ENCODE results near the gene ZFAND4.
"Not testable (repeated sequence)": the region's sequence is repeated elsewhere in the genome, so short reads cannot be mapped to it uniquely, and the experiment has no call there.

The ZFAND4 gene

GRCh38 chr10:45644527-45644926 lies 28.0 kb downstream of the ZFAND4 start:
- no peak for DNase-seq (ENCODE audit: low read depth in 2 of 2, low spot score in 1 of 2)

- DNase-seq (ENCODE audit: low read depth in 2 of 2, low spot score in 1 of 2) = no peak
Observed at GRCh38 chr10:45640941-45641340, 31.6 kb downstream of the ZFAND4 start.

- no peak for DNase-seq (ENCODE audit: low read depth in 2 of 2, low spot score in 1 of 2)
Observed at GRCh38 chr10:45640049-45640448, 32.5 kb downstream of the ZFAND4 start.

- no peak for DNase-seq (ENCODE audit: low read depth in 2 of 2, low spot score in 1 of 2)
Observed at GRCh38 chr10:45627412-45628048, 45.0 kb downstream of the ZFAND4 start.

GRCh38 chr10:45625879-45626278 lies 46.7 kb downstream of the ZFAND4 start:
- no peak for DNase-seq (ENCODE audit: low read depth in 2 of 2, low spot score in 1 of 2)

DNA sequence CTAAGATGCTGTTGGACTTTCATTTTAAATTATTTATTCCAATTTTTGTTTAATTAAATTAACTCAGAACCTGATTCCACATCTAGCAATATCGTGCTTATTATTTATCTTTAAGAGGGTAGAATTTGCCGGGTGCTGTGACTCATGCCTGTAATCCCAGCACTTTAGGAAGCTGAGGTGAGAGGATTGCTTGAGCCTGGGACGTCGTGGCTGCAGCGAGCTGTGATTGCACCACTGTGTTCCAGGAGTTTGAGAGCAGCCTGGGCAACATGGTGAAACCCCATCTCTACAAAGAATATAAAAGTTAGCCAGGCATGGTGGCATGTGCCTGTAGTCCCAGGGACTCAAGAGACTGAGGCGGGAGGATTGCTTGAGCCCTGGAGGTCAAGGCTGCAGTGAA lies 47.8 kb downstream of the ZFAND4 start:
- no peak for DNase-seq (ENCODE audit: low read depth in 2 of 2, low spot score in 1 of 2)

- no peak for DNase-seq (ENCODE audit: low read depth in 2 of 2, low spot score in 1 of 2)
Observed at GRCh38 chr10:45614869-45615268, 57.7 kb downstream of the ZFAND4 start.

DNA sequence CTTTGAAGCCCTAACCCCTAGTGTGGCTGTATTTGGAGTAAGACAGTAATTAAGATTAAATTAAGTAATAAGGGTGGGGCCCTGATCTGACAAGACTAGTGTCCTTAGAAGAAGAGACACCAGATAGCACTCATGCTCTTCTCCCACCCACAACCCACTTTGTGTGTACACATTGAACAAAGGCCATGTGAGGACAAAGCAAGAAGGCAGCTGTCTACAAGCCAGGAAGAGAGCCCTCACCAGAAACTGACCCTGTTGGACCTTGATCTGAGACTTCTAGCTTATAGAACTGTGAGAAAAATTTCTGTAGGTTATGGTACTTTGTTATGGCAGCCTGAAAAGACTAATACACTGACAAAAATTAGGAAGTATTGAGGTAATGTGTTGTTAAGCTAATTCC lies 59.8 kb downstream of the ZFAND4 start:
- no peak for DNase-seq (ENCODE audit: low read depth in 2 of 2, low spot score in 1 of 2)

DNA sequence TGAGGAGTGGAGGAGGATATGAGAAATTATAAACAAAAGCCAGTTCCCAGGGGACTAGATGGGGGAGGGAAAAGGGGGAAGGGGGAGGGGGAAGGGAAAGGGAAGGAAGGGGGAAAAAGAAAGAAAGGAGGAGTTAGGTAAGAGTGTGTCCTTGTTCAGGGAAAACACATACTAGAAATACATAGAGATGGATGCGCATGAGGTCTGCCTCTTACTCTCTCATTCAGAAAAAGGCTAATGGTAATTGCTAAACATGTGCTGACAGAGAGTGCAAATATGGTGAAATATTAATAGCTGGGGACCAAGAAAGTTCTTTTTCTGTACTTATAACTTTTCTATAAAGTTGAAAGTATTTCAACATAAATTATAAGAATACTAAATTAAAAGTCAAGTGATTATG lies 64.5 kb downstream of the ZFAND4 start:
- DNase-seq (ENCODE audit: low read depth in 2 of 2, low spot score in 1 of 2) = no peak

DNA sequence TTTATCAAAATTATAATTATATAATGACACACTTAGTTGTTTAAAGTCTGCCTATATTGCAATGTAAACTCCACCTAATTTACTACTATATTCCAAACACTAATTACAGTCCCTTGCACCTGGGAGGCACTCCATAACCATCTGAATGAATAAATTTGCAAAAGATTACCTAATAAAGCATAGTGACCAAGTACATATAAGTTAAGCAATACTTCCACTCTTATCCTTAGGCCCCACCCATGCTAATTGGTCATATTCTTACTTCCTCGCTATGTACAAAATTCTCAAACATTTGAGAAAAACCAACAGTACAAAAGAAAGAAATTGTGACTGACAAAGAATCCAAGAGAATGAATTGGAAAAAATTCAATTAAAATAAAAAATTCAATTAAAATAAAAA lies 65.3 kb downstream of the ZFAND4 start:
- DNase-seq (ENCODE audit: low read depth in 2 of 2, low spot score in 1 of 2) = no peak

GRCh38 chr10:45602836-45603235 lies 69.7 kb downstream of the ZFAND4 start:
- DNase-seq (ENCODE audit: low read depth in 2 of 2, low spot score in 1 of 2) = no peak

DNA sequence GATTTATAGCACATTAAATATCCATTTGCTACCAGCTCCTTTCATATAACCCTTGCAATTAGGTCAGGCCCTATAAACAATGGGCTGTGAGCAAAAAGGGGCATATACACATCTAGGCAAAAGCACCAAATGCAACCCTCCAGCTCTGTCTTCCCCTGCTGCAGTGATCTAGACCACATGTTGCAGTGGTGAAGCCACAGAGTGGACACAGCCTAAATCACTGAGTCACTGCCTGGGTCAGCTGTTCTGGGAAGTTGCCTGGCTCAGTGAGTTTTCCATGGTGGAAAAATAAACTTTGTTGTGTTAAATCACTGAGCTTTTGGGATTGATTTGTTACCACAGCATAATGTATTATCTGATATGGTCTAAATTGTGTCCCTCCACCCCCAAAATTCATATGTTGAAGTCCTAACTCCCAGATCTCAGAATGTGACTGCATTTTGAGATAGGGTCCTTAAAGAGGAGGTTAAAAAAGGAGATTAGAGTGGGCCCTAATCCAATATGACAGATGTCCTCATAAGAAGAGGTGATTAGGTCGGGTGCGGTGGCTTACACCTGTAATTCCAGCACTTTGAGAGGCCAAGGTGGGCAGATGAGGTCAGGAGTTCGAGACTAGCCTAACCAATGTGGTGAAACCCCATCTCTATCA lies 70.4 kb downstream of the ZFAND4 start:
- no peak for DNase-seq (ENCODE audit: low read depth in 2 of 2, low spot score in 1 of 2)

DNA sequence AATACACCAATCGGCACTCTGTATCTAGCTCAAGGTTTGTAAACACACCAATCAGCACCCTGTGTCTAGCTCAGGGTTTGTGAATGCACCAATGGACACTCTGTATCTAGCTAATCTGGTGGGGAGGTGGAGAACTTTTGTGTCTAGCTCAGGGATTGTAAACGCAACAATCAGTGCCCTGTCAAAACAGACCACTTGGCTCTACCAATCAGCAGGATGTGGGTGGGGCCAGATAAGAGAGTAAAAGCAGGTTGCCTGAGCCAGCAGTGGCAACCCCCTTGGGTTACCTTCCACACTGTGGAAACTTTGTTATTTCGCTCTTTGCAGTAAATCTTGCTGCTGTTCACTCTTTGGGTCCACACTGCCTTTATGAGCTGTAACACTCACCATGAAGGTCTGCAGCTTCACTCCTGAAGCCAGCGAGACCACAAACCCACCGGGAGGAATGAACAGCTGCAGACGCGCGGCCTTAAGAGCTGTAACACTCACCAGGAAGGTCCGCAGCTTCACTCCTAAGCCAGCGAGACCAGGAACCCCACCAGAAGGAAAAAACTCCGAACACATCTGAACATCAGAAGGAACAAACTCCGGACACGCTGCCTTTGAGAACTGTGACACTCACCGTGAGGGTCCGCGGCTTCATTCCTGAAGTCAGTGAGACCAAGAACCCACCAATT lies 71.2 kb downstream of the ZFAND4 start:
- DNase-seq (ENCODE audit: low read depth in 2 of 2, low spot score in 1 of 2) = not testable (repeated sequence)

DNA sequence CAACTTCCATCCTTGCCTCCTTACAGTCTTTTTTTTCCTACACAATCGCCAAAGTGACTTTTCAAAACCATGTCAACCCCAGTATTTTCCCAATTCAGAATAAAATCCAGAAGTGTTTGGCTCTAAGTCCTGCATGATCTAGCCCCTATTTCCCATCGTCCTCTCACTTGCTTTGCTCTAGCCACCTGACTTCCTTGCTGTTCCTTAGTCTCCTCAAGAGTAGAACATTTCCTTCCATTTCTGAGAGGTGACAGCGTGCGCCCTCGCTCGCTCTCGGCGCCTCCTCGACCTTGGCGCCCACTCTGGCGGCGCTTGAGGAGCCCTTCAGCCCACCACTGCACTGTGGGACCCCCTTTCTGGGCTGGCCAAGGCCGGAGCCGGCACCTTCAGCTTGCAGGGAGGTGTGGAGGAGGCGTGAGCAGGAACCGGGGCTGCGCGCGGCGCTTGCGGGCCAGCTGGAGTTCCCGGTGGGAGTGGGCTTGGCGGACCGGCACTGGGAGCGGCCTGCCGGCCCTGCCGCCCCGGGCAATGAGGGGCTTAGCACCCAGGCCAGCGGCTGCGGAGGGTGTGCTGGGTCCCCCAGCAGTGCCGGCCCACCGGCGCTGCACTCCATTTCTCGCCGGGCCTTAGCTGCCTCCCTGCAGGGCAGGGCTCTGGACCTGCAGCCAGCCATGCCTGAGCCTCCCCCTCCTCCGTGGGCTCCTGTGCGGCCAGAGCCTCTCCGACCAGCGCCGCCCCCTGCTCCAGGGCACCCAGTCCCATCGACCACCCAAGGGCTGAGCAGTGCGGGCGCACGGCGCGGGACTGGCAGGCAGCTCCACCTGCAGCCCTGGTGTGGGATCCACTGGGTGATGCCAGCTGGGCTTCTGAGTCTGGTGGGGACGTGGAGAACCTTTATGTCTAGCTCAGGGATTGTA lies 72.0 kb downstream of the ZFAND4 start:
- DNase-seq (ENCODE audit: low read depth in 2 of 2, low spot score in 1 of 2) = not testable (repeated sequence)

- no peak for DNase-seq (ENCODE audit: low read depth in 2 of 2, low spot score in 1 of 2)
Observed at GRCh38 chr10:45599646-45600045, 72.9 kb downstream of the ZFAND4 start.

DNA sequence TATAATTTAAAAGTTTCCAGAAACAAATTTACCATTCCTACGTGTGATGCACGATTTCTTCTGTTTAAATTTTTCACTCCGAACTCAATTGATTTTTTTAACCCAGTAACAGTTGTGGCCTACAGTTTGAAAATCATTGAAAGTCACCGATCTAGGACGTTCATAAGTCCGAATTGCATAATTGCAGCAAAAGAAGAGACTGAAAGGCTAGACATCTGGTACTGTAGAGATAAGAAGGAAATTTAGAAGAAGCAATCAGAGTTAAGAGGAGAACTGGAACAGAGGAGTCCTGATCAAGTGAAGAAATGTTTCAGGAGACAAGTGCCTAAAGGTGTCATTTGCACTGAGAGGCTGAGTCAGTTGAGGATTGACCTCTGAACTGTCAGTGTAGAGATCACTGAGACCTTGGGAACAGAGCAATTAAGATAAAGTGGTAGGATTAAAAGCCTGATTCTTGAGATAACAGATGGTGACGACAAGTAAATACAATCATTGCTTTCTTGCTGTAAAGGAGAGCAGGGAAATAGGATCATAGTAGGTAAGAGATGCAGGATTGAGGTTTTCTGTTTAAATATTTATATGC lies 73.5 kb downstream of the ZFAND4 start:
- no peak for DNase-seq (ENCODE audit: low read depth in 2 of 2, low spot score in 1 of 2)

DNA sequence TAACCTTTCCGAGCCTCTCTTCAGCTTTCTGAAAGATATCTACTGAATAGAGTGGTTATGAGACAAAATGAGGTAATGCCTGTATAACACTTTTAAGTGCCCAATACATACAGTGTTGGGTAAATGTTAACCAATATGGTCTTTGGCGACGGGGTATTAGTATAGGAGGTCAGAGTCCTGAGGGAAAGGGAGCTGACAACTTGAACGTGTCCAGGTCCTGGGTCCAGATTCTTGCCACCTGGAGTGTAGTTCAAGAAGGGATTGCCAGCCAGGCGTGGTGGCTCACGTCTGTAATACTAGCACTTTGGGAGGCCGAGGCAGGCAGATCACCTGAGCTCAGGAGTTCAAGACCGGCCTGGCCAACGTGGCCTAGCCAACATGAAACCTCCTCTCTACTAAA lies 76.0 kb downstream of the ZFAND4 start:
- DNase-seq (ENCODE audit: low read depth in 2 of 2, low spot score in 1 of 2) = no peak

- peak; percentile 56 to 80 for DNase-seq (ENCODE audit: low read depth in 2 of 2, low spot score in 1 of 2)
Observed at GRCh38 chr10:45594276-45595157, 78.1 kb downstream of the ZFAND4 start.

DNA sequence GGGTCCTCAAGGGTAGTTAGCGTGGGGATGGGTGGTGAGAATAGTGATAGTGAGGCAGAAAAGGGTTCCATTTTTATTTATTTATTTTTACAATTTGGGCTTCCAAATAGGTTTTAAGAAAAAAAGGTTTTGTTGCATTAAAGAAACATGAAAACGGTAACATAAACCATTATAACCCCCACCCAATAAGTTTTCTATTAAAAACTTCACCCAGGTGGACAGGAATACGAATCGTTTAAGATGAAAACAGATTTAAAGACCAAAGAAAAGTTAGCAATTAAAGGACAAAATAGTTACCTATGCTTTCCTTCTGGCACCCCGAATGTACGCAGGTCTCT lies 78.7 kb downstream of the ZFAND4 start:
- no peak for DNase-seq (ENCODE audit: low read depth in 2 of 2, low spot score in 1 of 2)

DNA sequence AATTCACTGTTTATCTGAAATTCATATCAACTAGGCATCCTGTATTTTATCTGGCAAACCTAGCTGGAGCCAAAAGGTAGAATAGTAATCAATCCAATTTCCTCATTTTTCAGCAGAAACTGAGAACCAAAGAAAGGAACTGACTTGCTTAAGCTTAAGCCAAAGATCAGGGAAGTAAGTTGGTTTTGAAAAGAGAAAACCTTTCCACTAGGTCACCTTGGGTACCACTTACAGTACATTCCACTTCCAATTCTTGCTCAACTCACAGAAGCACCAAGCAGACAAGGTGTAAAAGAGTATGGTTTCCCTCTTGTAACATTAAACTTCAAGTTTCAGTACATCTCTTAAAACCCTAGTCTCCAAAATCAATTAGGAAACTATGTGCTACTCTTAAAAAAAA lies 79.6 kb downstream of the ZFAND4 start:
- no peak for DNase-seq (ENCODE audit: low read depth in 2 of 2, low spot score in 1 of 2)

Measured in stimulated activated CD8-positive, alpha-beta memory T cell treated with anti-CD3 and anti-CD28 coated beads, Interleukin-4, amount 100 ng/mL, for 4 hours (primary cell).